Panc1 (cell line): ENCODE measurements around the gene DIAPH2. TPM values are rescaled to one million over a fixed set of nuclear protein-coding genes. Genes with fewer than 3 reads are reported as not detected.

ENCODE experiments used
- ATAC-seq: fragments of 200-7000 bp; cut with Tn5 transposase; 2 replicates; pipeline ENCODE4 v1.9.1; 2020; ENCODE audit warnings: mild to moderate bottlenecking, moderate library complexity
- BruUV-seq: library from RNA; stranded (reverse); fragments of 400-500 nt; replicated peaks from 2 replicates; lab custom pipeline; 2021; lab: Mats Ljungman, UMichigan
- CTCF ChIA-PET: fragments of 300-600 bp; sonication (Branson Sonifier 250); formaldehyde crosslinking; loops from one replicate; lab custom pipeline; 2022; ENCODE audit warnings: antibody characterized with exemption; lab: Charles Lee
- POLR2A ChIA-PET: fragments of 300-600 bp; sonication (Branson Sonifier 250); formaldehyde crosslinking; loops from one replicate; lab custom pipeline; 2022; ENCODE audit warnings: antibody characterized with exemption; lab: Charles Lee
- DNase-seq: peaks from one replicate; pipeline ENCODE4 v3.0.0-alpha.2; 2010; ENCODE audit warnings: low read depth, low spot score
- H3K27ac ChIP-seq: 2 replicates; pipeline ENCODE4 v1.5.1; 2011; ENCODE audit warnings: mild to moderate bottlenecking, low read length, inconsistent platforms
- H3K27me3 ChIP-seq: fragments of 200-500 bp; sonication (Bioruptor generic); 2 replicates; pipeline ENCODE4 v1.6.0; 2014; ENCODE audit warnings: low read length, inconsistent platforms; ENCODE audit not compliant: control insufficient read depth, insufficient read depth
- H3K36me3 ChIP-seq: fragments of 200-500 bp; sonication (Bioruptor generic); 2 replicates; pipeline ENCODE4 v1.5.1; 2014; ENCODE audit warnings: inconsistent platforms, mild to moderate bottlenecking, low read length, moderate library complexity; ENCODE audit not compliant: control insufficient read depth, insufficient read depth
- H3K4me1 ChIP-seq: 2 replicates; pipeline ENCODE4 v1.5.1; 2011; ENCODE audit warnings: inconsistent platforms, mild to moderate bottlenecking, low read length, moderate library complexity; ENCODE audit not compliant: control insufficient read depth, insufficient read depth
- H3K4me3 ChIP-seq, 2 experiments: 2 replicates each; pipeline ENCODE4 v1.5.1; 2011 to 2012; ENCODE audit warnings: low read depth in 2 of 2, low read length in 2 of 2, mild to moderate bottlenecking in 2 of 2, inconsistent platforms in 1 of 2, moderate library complexity in 1 of 2
- H3K9me3 ChIP-seq: fragments of 200-500 bp; sonication (Bioruptor generic); 2 replicates; pipeline ENCODE4 v1.5.1; 2014; ENCODE audit warnings: low read depth, mild to moderate bottlenecking, inconsistent platforms, low read length, moderate library complexity; ENCODE audit not compliant: control insufficient read depth, insufficient read depth
- POLR2AphosphoS5 ChIP-seq: IDR thresholded peaks from 2 replicates; pipeline ENCODE4 v1.6.1; 2012; ENCODE audit warnings: mild to moderate bottlenecking, low read depth, low read length, moderate library complexity
- SIN3A ChIP-seq: IDR thresholded peaks from 2 replicates; pipeline ENCODE4 v1.6.1; 2012; ENCODE audit warnings: low read depth, mild to moderate bottlenecking, low read length, moderate library complexity, borderline replicate concordance; ENCODE audit not compliant: insufficient read depth
- TCF7L2 ChIP-seq: IDR thresholded peaks from 2 replicates; pipeline ENCODE4 v1.6.1; 2011; ENCODE audit warnings: mild to moderate bottlenecking, low read depth, low read length, inconsistent platforms
- in situ Hi-C: cut with HindIII; loops from 2 replicates; pipeline ENCODE4 v1.10.0; 2016; ENCODE audit warnings: low sequenced_read_pairs, low pct_unique_long_range_greater_than_20kb
- intact Hi-C: fragments of 100-400 bp; cut with micrococcal nuclease; formaldehyde crosslinking; loops from one replicate; pipeline ENCODE4 v1.10.0; 2022; ENCODE audit not compliant: unreplicated experiment
- total RNA-seq: library from RNA; stranded (reverse); gene quantifications from one replicate; pipeline ENCODE4 v1.2.1, GENCODE V29; 2021; ENCODE audit not compliant: unreplicated experiment
- TF ChIP-seq, protein P1 (sequence below): fragments of 450-650 bp; IDR thresholded peaks from 2 replicates; pipeline ENCODE4 v1.5.1; 2017; ENCODE audit warnings: mild to moderate bottlenecking
- TF ChIP-seq, protein P2 (sequence below), 2 experiments: IDR thresholded peaks; 2 replicates each; pipeline ENCODE4 v1.6.1; 2011 to 2012; ENCODE audit warnings: low read depth in 2 of 2, control low read depth in 1 of 2, low read length in 1 of 2, mild to moderate bottlenecking in 1 of 2, moderate library complexity in 1 of 2; ENCODE audit not compliant: insufficient read depth in 1 of 2

DIAPH2 gene
- total RNA-seq, 1 experiment from 2014 or later, result 17.0 TPM

DNA sequence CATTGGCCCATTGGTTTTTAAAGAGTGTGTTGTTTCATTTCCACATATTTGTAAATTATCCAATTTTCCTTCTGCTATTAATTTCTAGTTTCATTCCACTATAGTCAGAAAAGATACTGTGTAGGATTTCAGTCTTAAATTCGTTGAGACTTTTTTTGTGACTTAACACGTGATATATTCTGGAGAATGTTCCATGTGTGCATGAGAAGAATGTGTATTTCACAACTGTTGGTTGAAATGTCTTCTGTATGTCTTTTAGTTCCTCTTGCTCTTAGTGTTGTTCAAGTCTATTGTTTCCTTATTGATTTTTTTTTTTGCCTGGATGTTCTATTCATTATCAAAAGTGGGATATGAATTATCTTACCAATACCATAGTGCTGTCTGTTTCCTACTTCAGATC is 806.0 kb downstream of the DIAPH2 start:
- H3K4me1 ChIP-seq, result no peaks in the 10 kb centered on the region
- POLR2A ChIA-PET, result no interaction called here
- in situ Hi-C loops (no loop called here), intact Hi-C loops (no loop called here)
- no TSS peak for BruUV-seq
- H3K9me3 ChIP-seq, result no peaks in the 10 kb centered on the region
- TF ChIP-seq, protein P1, sequence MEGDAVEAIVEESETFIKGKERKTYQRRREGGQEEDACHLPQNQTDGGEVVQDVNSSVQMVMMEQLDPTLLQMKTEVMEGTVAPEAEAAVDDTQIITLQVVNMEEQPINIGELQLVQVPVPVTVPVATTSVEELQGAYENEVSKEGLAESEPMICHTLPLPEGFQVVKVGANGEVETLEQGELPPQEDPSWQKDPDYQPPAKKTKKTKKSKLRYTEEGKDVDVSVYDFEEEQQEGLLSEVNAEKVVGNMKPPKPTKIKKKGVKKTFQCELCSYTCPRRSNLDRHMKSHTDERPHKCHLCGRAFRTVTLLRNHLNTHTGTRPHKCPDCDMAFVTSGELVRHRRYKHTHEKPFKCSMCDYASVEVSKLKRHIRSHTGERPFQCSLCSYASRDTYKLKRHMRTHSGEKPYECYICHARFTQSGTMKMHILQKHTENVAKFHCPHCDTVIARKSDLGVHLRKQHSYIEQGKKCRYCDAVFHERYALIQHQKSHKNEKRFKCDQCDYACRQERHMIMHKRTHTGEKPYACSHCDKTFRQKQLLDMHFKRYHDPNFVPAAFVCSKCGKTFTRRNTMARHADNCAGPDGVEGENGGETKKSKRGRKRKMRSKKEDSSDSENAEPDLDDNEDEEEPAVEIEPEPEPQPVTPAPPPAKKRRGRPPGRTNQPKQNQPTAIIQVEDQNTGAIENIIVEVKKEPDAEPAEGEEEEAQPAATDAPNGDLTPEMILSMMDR, result no peak
- TF ChIP-seq POLR2AphosphoS5 (no peak), TCF7L2 (no peak), SIN3A (no peak)
- TF ChIP-seq, protein P2, sequence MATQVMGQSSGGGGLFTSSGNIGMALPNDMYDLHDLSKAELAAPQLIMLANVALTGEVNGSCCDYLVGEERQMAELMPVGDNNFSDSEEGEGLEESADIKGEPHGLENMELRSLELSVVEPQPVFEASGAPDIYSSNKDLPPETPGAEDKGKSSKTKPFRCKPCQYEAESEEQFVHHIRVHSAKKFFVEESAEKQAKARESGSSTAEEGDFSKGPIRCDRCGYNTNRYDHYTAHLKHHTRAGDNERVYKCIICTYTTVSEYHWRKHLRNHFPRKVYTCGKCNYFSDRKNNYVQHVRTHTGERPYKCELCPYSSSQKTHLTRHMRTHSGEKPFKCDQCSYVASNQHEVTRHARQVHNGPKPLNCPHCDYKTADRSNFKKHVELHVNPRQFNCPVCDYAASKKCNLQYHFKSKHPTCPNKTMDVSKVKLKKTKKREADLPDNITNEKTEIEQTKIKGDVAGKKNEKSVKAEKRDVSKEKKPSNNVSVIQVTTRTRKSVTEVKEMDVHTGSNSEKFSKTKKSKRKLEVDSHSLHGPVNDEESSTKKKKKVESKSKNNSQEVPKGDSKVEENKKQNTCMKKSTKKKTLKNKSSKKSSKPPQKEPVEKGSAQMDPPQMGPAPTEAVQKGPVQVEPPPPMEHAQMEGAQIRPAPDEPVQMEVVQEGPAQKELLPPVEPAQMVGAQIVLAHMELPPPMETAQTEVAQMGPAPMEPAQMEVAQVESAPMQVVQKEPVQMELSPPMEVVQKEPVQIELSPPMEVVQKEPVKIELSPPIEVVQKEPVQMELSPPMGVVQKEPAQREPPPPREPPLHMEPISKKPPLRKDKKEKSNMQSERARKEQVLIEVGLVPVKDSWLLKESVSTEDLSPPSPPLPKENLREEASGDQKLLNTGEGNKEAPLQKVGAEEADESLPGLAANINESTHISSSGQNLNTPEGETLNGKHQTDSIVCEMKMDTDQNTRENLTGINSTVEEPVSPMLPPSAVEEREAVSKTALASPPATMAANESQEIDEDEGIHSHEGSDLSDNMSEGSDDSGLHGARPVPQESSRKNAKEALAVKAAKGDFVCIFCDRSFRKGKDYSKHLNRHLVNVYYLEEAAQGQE (IDR thresholded peaks at IDR 0.05; ENCODE audit: insufficient read depth in 1 of 2, low read depth in 2 of 2, low read length in 1 of 2), result no peak
- DNase-seq, result no peak
- H3K36me3 ChIP-seq, result no peaks in the 10 kb centered on the region; the same call in 1 of the 2 replicates
- no peaks in the 10 kb centered on the region for H3K27me3 ChIP-seq
- CTCF ChIA-PET, result no interaction called here
- H3K27ac ChIP-seq, result no peak overlapping the region
- H3K4me3 ChIP-seq, result no peak overlapping the region
- ATAC-seq, result no peak

DNA sequence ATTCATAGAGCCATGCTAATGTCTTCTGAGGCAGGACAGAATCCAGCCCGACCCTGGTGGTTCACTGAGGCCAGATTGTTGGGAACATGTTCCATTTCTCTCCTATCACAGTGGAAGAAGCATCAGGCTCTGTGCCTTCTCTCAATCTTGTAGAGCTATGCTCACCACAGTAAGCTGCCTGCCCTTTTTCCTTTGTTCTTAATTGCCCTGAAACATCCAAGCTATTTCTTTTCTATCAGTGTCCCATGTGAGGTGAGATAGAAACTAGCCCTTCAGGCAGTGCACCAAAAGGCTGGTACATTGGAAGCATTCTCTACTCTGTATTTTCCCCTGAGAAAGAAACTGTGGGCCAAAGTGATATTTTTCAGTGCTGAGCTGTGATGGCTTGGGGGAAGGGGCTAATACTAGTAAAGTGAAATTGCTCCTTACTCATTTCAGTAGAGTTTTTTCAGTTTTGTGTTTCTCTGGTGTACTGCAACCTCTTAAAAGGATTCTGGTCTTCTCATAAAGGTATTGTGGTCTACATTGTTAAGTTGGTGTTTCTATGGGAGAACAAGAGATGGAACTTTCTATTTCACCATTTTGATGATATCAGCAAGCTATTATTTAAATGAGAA is 810.2 kb downstream of the DIAPH2 start:
- DNase-seq (no peak), ATAC-seq (no peak)
- Histone ChIP-seq H3K27ac (no peak overlapping the region), H3K27me3 (no peaks in the 10 kb centered on the region), H3K4me1 (no peaks in the 10 kb centered on the region), H3K9me3 (no peaks in the 10 kb centered on the region), H3K36me3 (no peaks in the 10 kb centered on the region), H3K4me3 (no peak overlapping the region)
- BruUV-seq, result no TSS peak
- ChIA-PET POLR2A (no interaction called here), CTCF (no interaction called here)
- intact Hi-C loops, result no loop called here
- in situ Hi-C loops, result no loop called here
- TF ChIP-seq, protein P2 (IDR thresholded peaks at IDR 0.05; ENCODE audit: insufficient read depth in 1 of 2, low read depth in 2 of 2, low read length in 1 of 2), result no peak
